ENCODE results near the gene ZFR2.

ZFR2 gene

DNA sequence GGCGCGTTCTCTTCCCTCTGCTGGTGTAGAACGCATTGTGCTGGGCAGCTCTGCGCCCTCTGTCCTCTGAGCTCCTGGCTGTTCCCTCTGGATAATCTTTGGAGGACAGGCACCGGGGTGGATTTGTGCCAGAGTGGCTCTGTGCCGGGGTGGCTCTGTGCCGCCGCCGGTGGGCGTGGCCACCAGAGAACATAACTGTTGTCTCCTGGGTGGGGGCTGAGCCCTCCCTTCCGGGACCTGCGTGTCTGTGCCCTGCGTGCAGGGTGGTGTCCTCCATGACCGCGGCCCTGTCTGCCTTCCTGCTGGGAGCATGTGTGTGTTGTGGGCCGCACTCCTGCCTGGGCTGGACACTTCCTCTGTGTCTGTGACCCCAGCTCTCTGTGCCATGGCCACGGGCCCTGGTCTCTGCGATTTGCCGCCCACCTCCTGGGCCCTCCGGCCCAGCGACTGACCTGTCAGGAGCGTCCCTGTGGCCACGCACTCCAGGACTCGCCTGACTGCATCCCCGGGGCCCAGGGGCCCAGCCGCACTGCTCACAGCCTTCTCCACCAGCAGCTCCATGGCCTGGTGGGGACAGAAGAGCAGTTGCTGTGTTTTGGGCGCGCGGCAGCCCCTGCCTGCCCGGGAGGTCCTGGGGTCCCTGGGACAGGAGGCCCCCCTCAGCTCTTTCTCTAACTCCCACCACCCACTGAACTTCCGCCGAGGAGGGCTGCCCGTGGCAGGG is 60.3 kb downstream of the ZFR2 start:
- no peak for DNase-seq (ENCODE audit: low read depth)
- TF ChIP-seq, protein P1, sequence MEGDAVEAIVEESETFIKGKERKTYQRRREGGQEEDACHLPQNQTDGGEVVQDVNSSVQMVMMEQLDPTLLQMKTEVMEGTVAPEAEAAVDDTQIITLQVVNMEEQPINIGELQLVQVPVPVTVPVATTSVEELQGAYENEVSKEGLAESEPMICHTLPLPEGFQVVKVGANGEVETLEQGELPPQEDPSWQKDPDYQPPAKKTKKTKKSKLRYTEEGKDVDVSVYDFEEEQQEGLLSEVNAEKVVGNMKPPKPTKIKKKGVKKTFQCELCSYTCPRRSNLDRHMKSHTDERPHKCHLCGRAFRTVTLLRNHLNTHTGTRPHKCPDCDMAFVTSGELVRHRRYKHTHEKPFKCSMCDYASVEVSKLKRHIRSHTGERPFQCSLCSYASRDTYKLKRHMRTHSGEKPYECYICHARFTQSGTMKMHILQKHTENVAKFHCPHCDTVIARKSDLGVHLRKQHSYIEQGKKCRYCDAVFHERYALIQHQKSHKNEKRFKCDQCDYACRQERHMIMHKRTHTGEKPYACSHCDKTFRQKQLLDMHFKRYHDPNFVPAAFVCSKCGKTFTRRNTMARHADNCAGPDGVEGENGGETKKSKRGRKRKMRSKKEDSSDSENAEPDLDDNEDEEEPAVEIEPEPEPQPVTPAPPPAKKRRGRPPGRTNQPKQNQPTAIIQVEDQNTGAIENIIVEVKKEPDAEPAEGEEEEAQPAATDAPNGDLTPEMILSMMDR (conservative IDR thresholded peaks at IDR 0.05; ENCODE audit: low read depth, low read length) = no peak
- H3K4me3 ChIP-seq (ENCODE audit: low read depth, low read length) = no peak overlapping the region

DNA sequence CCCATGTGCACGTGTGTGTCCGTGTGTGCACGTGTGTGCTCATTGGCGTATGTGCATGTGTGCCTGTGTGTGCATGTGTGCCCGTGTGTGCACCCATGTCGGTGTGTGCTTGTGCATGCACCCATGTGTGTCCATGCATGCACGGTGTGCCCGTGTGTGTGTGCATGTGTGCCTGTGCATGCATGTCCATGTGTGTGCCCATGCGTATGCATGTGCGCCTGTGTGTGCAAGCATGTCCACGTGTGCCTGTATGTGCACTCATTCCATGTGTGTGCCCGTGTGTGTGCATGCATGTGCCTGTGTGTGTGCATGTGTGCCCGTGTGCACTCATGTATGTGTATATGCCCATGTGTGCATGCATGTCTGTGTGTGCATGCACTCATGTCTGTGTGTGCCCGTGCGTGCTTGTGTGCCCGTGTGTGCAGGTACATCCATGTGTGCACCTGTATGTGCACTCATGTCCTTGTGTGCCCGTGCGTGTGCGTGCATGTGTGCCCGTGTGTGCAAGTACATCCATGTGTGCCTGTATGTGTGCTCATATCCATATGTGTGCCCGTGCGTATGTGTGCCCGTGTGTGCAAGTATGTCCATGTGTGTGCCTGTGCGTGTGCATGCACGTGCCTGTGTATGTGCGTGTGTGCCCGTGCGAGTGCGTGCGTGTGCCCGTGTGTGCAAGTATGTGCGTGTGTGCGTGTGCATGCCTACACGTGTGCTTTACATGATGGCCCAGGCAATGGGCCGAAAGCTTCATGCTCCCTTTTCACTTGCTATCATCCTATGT is 61.1 kb downstream of the ZFR2 start:
- no peak overlapping the region for H3K4me3 ChIP-seq (ENCODE audit: low read depth, low read length)
- no peak for DNase-seq (ENCODE audit: low read depth)
- TF ChIP-seq, protein P1 (conservative IDR thresholded peaks at IDR 0.05; ENCODE audit: low read depth, low read length) = no peak

DNA sequence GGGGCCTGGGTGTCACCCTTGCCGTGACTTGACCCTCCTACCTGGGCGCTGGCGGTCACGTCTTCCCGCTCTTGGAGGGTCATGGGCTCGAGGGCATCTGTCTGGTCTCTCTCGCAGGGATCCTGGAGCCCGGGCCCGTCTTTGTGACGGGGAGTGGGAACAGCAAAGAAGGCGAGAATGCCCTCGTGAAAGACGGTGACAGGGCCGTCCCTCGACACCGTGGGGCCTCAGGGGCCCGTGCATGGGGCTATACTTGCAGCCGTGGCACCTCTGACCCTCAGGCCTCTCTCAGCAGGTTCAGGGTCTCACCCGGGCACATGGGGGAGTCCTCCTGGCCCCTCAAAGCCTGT is 61.7 kb downstream of the ZFR2 start:
- no peak for DNase-seq (ENCODE audit: low read depth)
- TF ChIP-seq, protein P1 (conservative IDR thresholded peaks at IDR 0.05; ENCODE audit: low read depth, low read length) = no peak
- no peak overlapping the region for H3K4me3 ChIP-seq (ENCODE audit: low read depth, low read length)

DNA sequence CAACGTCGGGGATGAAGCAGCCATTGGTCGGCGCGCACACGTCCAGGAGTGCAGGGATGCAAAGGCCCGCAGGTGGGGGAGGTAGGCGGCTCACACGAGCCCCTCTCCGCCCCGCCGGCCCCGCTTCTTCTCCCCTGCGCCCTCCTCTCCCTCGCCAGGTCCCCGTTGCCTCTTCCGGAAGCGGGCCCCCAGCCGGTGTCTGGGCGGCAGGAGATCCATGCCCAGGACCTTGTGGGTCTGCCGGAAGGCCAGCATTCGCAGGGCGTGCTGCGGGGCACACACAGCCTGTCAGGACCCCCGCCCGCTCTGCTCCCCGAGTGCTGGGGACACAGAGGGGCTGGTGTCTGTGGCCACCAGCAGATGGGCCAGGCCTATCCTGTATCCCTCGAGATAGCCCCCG is 63.0 kb downstream of the ZFR2 start:
- TF ChIP-seq, protein P1 (conservative IDR thresholded peaks at IDR 0.05; ENCODE audit: low read depth, low read length) = no peak
- H3K4me3 ChIP-seq (ENCODE audit: low read depth, low read length) = no peak overlapping the region
- DNase-seq (ENCODE audit: low read depth) = no peak

DNA sequence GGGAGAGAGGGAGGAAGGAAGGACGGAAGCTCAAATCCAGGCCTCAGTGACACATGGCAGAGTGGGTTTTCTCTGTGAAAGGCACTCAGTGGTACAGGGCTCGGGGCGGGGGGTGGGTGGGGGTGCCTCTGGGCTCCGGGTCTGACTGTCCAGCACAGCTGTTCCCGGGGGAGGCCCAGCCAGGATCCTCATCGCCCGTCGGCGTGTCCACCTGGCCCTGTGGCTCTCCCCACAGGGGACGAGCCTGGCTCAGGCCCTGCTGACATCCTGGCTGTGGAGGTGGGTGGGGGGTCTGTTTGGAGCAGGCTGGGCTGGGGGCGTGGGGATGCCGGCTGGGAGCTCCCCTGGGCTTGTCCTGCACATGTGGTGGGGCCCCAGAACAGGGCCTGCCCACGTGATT is 64.4 kb downstream of the ZFR2 start:
- H3K4me3 ChIP-seq (ENCODE audit: low read depth, low read length) = no peak overlapping the region
- TF ChIP-seq, protein P1 (conservative IDR thresholded peaks at IDR 0.05; ENCODE audit: low read depth, low read length) = no peak
- no peak for DNase-seq (ENCODE audit: low read depth)

DNA sequence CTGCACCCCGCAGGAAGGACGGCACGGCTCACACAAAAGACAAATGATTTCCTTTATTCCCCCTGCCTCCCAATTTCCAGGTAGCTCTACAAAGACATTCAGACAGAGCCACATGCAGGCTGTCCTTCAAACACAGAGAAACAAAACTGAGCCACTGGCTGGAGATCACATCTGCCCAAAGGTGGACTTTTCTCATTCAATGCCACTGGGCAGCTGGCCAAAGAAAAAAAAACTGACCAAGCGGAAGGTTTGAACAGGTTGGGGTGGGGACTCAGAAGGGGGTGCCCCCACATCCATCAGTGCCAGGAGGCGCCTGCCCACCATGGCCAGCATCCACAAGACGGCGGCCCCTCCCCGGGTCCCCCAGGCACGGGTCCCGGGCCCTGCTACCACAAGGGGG is 64.9 kb downstream of the ZFR2 start:
- no peak for DNase-seq (ENCODE audit: low read depth)
- H3K4me3 ChIP-seq (ENCODE audit: low read depth, low read length) = no peak overlapping the region
- TF ChIP-seq, protein P1 (conservative IDR thresholded peaks at IDR 0.05; ENCODE audit: low read depth, low read length) = no peak
